ENCODE measurements around the gene FLYWCH1. TPM values are rescaled to one million over a fixed set of nuclear protein-coding genes. Genes with fewer than 3 reads are reported as not detected.

Gene FLYWCH1
- total and polyA plus RNA-seq, 2 donors (not counting 3 experiments of a cell fraction or from before 2014, with no cell fraction given): 32.0 to 51.2 TPM

DNA sequence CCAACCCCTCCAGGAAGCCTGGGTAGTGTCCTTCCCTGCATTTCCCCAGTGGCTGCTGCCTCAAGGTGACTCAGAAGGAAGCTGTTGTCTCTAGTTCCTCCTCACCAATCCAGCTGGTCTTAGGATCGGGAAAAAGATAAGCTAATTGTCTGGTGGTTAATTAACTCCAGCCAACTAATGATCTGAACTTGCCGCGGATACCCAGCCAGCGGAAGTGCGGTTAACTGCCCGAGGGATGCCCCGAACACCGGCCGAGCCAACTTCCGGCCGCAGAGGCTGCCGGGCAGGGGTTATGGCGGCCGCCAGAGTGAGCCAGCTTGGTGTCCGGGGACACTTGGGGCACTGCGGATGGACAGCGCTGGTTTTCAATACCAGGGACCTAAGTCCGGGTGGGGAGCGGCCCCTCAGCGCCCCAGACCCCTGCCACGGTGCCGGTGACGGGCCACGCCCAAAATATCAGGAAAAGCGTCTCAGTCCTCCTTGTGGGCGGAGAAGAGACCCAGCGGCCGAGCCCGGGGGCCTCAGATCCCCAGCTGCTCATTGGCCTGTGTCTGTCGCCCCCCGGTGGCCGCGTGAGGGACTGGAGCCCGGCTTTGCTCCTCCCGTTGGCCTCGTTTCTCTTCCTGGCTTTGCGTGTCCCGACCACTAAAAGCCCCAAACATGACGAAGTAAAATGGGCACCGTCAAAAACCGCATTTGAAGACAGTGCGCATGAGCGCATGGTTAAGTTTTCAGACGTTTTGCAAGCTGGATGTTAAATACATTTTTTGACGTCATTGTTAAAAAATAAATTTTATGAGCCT, 43.5 kb upstream of the FLYWCH1 start:
- CTCF ChIA-PET: interaction anchor here (0.6 to 13.6 kb wide), 25 partner anchors 8 to 148 kb away, joined by 3 to 372 read pairs (median 5); partner anchors contain the start of genes ELOB, FLYWCH1, FLYWCH2 and PAQR4
- intact Hi-C loops (cut with micrococcal nuclease) (loop anchor here (1.0 to 2.0 kb wide), 5 partner anchors 14 to 195 kb away; partner anchors contain the start of genes ELOB and PRSS27), dilution Hi-C loops (cut with MboI; ENCODE audit: extremely low pct_ligation_motif_present, low sequenced_read_pairs) (no loop called here)
- Histone ChIP-seq H3K79me2 (ENCODE audit: control insufficient read depth, insufficient read depth, low read length) (no peaks in the 10 kb centered on the region), H3K4me2 (ENCODE audit: insufficient read depth, low read length) (peak overlapping the region; percentile 42), H3K4me1 (ENCODE audit: control insufficient read depth, extremely low read depth, insufficient read depth, low read length) (peaks cover 5% of the 10 kb centered on the region), H3K4me3 (replicated peaks in 1 of 3; ENCODE audit: insufficient read depth in 1 of 3, low read depth in 1 of 3, low read length in 3 of 3) (peak overlapping the region in 2 of 3 experiments; percentile 34 to 45), H2AFZ (ENCODE audit: low read depth, low read length) (peak overlapping the region; percentile 45), H3K9me3 (replicated peaks; ENCODE audit: control insufficient read depth, insufficient read depth, low read length) (no peaks in the 10 kb centered on the region), H4K20me1 (replicated peaks; ENCODE audit: control insufficient read depth, extremely low read depth, insufficient read depth, low read length) (no peaks in the 10 kb centered on the region), H3K27ac (ENCODE audit: insufficient read depth, low read depth, low read length) (peak overlapping the region; percentile 81), H3K9me1 (replicated peaks; ENCODE audit: control insufficient read depth, extremely low read depth, insufficient read depth, low read length) (no peaks in the 10 kb centered on the region), H3K36me3 (ENCODE audit: control insufficient read depth in 2 of 2, extremely low read depth in 1 of 2, insufficient read depth in 2 of 2, low read length in 2 of 2) (no peaks in the 10 kb centered on the region), H3K27me3 (ENCODE audit: control insufficient read depth in 2 of 2, insufficient read depth in 2 of 2, low read length in 2 of 2) (peaks cover 0 to 2% of the 10 kb centered on the region in 2 experiments), H3K9ac (replicated peaks; ENCODE audit: extremely low read depth, insufficient read depth, low read length) (peak overlapping the region; percentile 80)
- TF ChIP-seq POLR2A (IDR thresholded peaks at IDR 0.05; ENCODE audit: low read depth, low read length) (peak; percentile 76), FOS (IDR thresholded peaks at IDR 0.05; ENCODE audit: borderline replicate concordance, insufficient read depth, low read length) (peak; percentile 60), JUN (IDR thresholded peaks at IDR 0.05; ENCODE audit: borderline replicate concordance, insufficient read depth, insufficient read length, low read depth) (no peak), MYC (IDR thresholded peaks at IDR 0.05; ENCODE audit: low read depth, low read length) (no peak), EZH2 (IDR thresholded peaks at IDR 0.05; ENCODE audit: borderline replicate concordance, low read depth, low read length, severe bottlenecking) (no peak), GATA2 (IDR thresholded peaks at IDR 0.05; ENCODE audit: insufficient read depth, insufficient read length, low read depth, low read length) (peak; percentile 95), POLR2AphosphoS5 (IDR thresholded peaks at IDR 0.05; ENCODE audit: insufficient read depth, low read depth, low read length) (peak; percentile 98)
- TF ChIP-seq, protein P1, sequence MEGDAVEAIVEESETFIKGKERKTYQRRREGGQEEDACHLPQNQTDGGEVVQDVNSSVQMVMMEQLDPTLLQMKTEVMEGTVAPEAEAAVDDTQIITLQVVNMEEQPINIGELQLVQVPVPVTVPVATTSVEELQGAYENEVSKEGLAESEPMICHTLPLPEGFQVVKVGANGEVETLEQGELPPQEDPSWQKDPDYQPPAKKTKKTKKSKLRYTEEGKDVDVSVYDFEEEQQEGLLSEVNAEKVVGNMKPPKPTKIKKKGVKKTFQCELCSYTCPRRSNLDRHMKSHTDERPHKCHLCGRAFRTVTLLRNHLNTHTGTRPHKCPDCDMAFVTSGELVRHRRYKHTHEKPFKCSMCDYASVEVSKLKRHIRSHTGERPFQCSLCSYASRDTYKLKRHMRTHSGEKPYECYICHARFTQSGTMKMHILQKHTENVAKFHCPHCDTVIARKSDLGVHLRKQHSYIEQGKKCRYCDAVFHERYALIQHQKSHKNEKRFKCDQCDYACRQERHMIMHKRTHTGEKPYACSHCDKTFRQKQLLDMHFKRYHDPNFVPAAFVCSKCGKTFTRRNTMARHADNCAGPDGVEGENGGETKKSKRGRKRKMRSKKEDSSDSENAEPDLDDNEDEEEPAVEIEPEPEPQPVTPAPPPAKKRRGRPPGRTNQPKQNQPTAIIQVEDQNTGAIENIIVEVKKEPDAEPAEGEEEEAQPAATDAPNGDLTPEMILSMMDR (IDR thresholded peaks at IDR 0.05; ENCODE audit: extremely low read depth in 1 of 2, insufficient read depth in 1 of 2, low read depth in 1 of 2, low read length in 2 of 2): peak; percentile 99
- TF ChIP-seq, protein P2, sequence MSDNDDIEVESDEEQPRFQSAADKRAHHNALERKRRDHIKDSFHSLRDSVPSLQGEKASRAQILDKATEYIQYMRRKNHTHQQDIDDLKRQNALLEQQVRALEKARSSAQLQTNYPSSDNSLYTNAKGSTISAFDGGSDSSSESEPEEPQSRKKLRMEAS (IDR thresholded peaks at IDR 0.05; ENCODE audit: insufficient read depth, insufficient read length): no peak
- peak; percentile 93 for DNase-seq (ENCODE audit: low read depth, low spot score)
- peak; percentile 94 for FAIRE-seq
- TSS peak; percentile 97 for BruUV-seq (replicated peaks)
- POLR2A ChIA-PET: interaction anchor here (0.7 to 1.3 kb wide), 3 partner anchors 14 to 37 kb away, joined by 3 to 8 read pairs (median 4); partner anchors contain the start of gene FLYWCH2

Measured in endothelial cell of umbilical vein (primary cell).